Measurements from ENCODE around the gene PAOX.
A peak's percentile ranks its signal among the peaks of the same experiment; 100 is the strongest.
"Not testable (repeated sequence)": the region's sequence is repeated elsewhere in the genome, so short reads cannot be mapped to it uniquely, and the experiment has no call there.

PAOX gene

DNA sequence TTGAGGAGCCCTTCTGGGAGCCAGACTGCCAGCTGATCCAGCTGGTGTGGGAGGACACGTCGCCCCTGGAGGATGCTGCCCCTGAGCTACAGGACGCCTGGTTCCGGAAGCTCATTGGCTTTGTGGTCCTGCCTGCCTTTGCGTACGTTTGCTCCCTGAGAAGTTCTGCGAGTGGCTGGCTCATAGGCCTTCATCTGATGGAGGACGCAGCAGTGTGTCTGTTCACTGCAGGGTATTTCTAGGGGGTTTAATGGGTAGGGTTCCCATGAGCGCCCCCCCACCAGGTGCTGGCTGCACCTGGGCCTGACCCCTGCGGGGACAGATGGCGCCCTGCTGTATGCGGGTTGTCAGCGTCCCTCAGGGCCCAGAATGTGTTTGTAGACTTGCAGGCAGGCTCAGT is 5.0 kb downstream of the PAOX start:
- peaks cover 8% of the 10 kb centered on the region for H3K4me1 ChIP-seq (ENCODE audit: insufficient read depth, low read length, severe bottlenecking)
- H3K9me2 ChIP-seq (ENCODE audit: low read depth, low read length), result no peaks in the 10 kb centered on the region
- TF ChIP-seq, protein P1, sequence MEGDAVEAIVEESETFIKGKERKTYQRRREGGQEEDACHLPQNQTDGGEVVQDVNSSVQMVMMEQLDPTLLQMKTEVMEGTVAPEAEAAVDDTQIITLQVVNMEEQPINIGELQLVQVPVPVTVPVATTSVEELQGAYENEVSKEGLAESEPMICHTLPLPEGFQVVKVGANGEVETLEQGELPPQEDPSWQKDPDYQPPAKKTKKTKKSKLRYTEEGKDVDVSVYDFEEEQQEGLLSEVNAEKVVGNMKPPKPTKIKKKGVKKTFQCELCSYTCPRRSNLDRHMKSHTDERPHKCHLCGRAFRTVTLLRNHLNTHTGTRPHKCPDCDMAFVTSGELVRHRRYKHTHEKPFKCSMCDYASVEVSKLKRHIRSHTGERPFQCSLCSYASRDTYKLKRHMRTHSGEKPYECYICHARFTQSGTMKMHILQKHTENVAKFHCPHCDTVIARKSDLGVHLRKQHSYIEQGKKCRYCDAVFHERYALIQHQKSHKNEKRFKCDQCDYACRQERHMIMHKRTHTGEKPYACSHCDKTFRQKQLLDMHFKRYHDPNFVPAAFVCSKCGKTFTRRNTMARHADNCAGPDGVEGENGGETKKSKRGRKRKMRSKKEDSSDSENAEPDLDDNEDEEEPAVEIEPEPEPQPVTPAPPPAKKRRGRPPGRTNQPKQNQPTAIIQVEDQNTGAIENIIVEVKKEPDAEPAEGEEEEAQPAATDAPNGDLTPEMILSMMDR (IDR thresholded peaks at IDR 0.05; ENCODE audit: low read length), result no peak
- no peak for TF ChIP-seq EZH2 (IDR thresholded peaks at IDR 0.05; ENCODE audit: borderline replicate concordance, low read length)
- H3K9ac ChIP-seq (ENCODE audit: low read length), result no peak overlapping the region
- peaks cover 10% of the 10 kb centered on the region; the same call in 1 of the 2 replicates for H3K27me3 ChIP-seq (ENCODE audit: insufficient read depth, low read length)
- H3K36me3 ChIP-seq (ENCODE audit: insufficient read depth, low read length), result no peaks in the 10 kb centered on the region
- H3F3A ChIP-seq (ENCODE audit: insufficient read depth, low read length), result no peaks in the 10 kb centered on the region; the same call in 1 of the 2 replicates
- H3K9me3 ChIP-seq (ENCODE audit: low read length), result no peaks in the 10 kb centered on the region
- H3K4me3 ChIP-seq (ENCODE audit: low read depth, low read length, poor library complexity, severe bottlenecking), result no peak overlapping the region
- no peak overlapping the region for H2AFZ ChIP-seq (ENCODE audit: low read length)
- no peak overlapping the region for H3K4me2 ChIP-seq (ENCODE audit: low read length)
- H3K79me2 ChIP-seq (ENCODE audit: insufficient read depth, low read length), result no peaks in the 10 kb centered on the region
- H3K27ac ChIP-seq (ENCODE audit: low read depth, low read length, poor library complexity, severe bottlenecking), result no peak overlapping the region
- H4K20me1 ChIP-seq (ENCODE audit: insufficient read depth, low read length), result no peaks in the 10 kb centered on the region

DNA sequence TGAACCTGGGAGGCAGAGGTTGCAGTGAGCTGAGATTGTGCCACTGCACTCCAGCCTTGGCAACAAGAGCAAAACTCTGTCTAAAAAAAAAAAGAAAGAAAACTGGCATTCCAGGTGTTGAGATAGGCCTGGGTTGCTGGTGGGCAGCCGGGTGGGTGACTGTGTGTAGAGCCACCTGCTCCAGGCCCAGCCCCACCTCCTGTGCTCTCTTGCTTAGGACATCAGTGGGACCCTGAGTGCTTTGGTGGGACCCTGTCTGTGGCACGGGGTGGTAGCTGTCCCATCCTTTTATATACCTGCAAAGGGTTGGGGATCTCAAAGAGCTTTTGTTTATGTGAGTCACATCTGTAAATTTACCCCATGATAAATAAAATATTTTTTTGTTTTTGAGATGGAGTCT is 6.2 kb downstream of the PAOX start:
- Histone ChIP-seq H2AFZ (ENCODE audit: low read length) (no peak overlapping the region), H3K9ac (ENCODE audit: low read length) (no peak overlapping the region), H3F3A (ENCODE audit: insufficient read depth, low read length) (no peaks in the 10 kb centered on the region; the same call in 1 of the 2 replicates), H3K9me2 (ENCODE audit: low read depth, low read length) (no peaks in the 10 kb centered on the region), H3K79me2 (ENCODE audit: insufficient read depth, low read length) (no peaks in the 10 kb centered on the region), H4K20me1 (ENCODE audit: insufficient read depth, low read length) (no peaks in the 10 kb centered on the region), H3K36me3 (ENCODE audit: insufficient read depth, low read length) (no peaks in the 10 kb centered on the region), H3K4me1 (ENCODE audit: insufficient read depth, low read length, severe bottlenecking) (peaks cover 19% of the 10 kb centered on the region), H3K27me3 (ENCODE audit: insufficient read depth, low read length) (peaks cover 4% of the 10 kb centered on the region; the same call in 1 of the 2 replicates), H3K4me2 (ENCODE audit: low read length) (no peak overlapping the region), H3K4me3 (ENCODE audit: low read depth, low read length, poor library complexity, severe bottlenecking) (no peak overlapping the region), H3K9me3 (ENCODE audit: low read length) (no peaks in the 10 kb centered on the region), H3K27ac (ENCODE audit: low read depth, low read length, poor library complexity, severe bottlenecking) (no peak overlapping the region)
- TF ChIP-seq, protein P1 (IDR thresholded peaks at IDR 0.05; ENCODE audit: low read length), result no peak
- TF ChIP-seq EZH2 (IDR thresholded peaks at IDR 0.05; ENCODE audit: borderline replicate concordance, low read length), result no peak

DNA sequence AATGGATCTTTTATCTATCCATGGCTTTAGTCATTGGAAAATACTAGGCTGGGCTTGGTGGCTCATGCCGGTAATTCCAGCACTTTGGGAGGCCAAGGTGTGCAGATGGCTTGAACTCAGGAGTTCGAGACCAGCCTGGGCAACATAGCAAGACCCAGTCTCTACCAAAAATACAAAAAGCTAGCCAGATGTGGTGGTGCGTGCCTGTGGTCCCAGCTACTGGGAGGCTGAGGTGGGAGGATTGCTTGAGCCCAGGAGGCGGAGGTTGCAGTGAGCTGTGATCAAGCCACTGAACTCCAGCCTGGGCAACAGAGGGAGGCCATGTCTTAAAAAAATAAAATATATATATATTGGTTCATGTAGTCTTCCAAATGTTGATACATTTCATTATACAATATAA is 7.9 kb downstream of the PAOX start:
- H3K4me1 ChIP-seq (ENCODE audit: insufficient read depth, low read length, severe bottlenecking), result peaks cover 36% of the 10 kb centered on the region
- H3K4me3 ChIP-seq (ENCODE audit: low read depth, low read length, poor library complexity, severe bottlenecking); H3K9ac ChIP-seq (ENCODE audit: low read length); H2AFZ ChIP-seq (ENCODE audit: low read length); H3F3A ChIP-seq (ENCODE audit: insufficient read depth, low read length); H3K79me2 ChIP-seq (ENCODE audit: insufficient read depth, low read length); H3K4me2 ChIP-seq (ENCODE audit: low read length); H3K9me2 ChIP-seq (ENCODE audit: low read depth, low read length); H3K36me3 ChIP-seq (ENCODE audit: insufficient read depth, low read length); H4K20me1 ChIP-seq (ENCODE audit: insufficient read depth, low read length); H3K9me3 ChIP-seq (ENCODE audit: low read length); H3K27ac ChIP-seq (ENCODE audit: low read depth, low read length, poor library complexity, severe bottlenecking); H3K27me3 ChIP-seq (ENCODE audit: insufficient read depth, low read length): not testable (repeated sequence)

DNA sequence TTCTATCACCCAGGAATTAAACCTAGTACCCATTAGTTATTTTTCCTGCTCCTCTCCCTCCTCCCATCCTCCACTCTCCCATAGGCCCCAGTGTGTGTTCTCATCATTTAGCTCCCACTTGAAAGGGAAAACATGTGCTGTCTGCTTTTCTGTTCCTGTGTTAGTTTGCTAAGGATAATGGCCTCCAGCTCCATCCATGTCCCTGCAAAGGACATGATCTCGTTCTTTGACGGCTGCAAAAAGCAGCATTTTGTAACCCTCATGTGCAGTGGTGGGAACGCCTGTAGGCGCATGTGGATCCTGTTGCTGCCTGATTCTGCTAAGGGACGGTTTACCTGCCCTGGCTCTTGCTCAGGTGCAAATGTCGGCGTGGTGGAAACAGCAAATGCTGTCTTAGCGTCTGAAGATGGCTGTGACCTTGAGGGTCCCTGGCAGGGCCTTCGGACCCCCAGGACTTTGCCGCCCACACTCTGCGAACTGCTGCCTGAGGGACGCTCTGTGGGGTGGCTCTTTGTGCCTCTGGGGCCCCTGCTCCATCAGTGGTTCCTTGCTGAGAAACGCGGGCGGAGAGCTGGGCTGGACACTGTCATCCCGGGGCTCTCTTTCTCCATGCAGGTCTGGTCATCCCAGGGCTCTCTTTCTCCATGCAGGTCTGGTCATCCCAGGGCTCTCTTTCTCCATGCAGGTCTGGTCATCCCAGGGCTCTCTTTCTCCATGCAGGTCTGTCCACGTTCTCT is 9.3 kb downstream of the PAOX start:
- Histone ChIP-seq H3K9ac (ENCODE audit: low read length) (peak overlapping the region; percentile 68), H3K9me3 (ENCODE audit: low read length) (no peaks in the 10 kb centered on the region), H2AFZ (ENCODE audit: low read length) (no peak overlapping the region), H3K79me2 (ENCODE audit: insufficient read depth, low read length) (no peaks in the 10 kb centered on the region), H3K36me3 (ENCODE audit: insufficient read depth, low read length) (no peaks in the 10 kb centered on the region), H3K4me1 (ENCODE audit: insufficient read depth, low read length, severe bottlenecking) (peaks cover 38% of the 10 kb centered on the region), H3F3A (ENCODE audit: insufficient read depth, low read length) (no peaks in the 10 kb centered on the region), H3K4me2 (ENCODE audit: low read length) (peak overlapping the region; percentile 88), H3K27ac (ENCODE audit: low read depth, low read length, poor library complexity, severe bottlenecking) (peak overlapping the region; percentile 93), H3K27me3 (ENCODE audit: insufficient read depth, low read length) (peaks cover 3% of the 10 kb centered on the region; the same call in 1 of the 2 replicates), H3K4me3 (ENCODE audit: low read depth, low read length, poor library complexity, severe bottlenecking) (peak overlapping the region; percentile 67), H4K20me1 (ENCODE audit: insufficient read depth, low read length) (no peaks in the 10 kb centered on the region), H3K9me2 (ENCODE audit: low read depth, low read length) (no peaks in the 10 kb centered on the region)
- TF ChIP-seq EZH2 (IDR thresholded peaks at IDR 0.05; ENCODE audit: borderline replicate concordance, low read length), result no peak
- TF ChIP-seq, protein P1 (IDR thresholded peaks at IDR 0.05; ENCODE audit: low read length), result no peak
